Measurements from ENCODE around the gene FBLN2. TPM values are rescaled to one million over a fixed set of nuclear protein-coding genes. Genes with fewer than 3 reads are reported as not detected.

The FBLN2 gene
- polyA plus RNA-seq, 1 of the 3 experiments (the other 2 are of a cell fraction), result 5.2 TPM

- TF ChIP-seq RFX5 (IDR thresholded peaks at IDR 0.05; ENCODE audit: low read length) (no peak), YY1 (IDR thresholded peaks at IDR 0.05; ENCODE audit: low read depth) (no peak), USF2 (IDR thresholded peaks at IDR 0.05; ENCODE audit: borderline replicate concordance, low read depth, low read length) (no peak), SIN3A (IDR thresholded peaks at IDR 0.05; ENCODE audit: borderline replicate concordance, low read depth, low read length) (no peak), MEF2A (IDR thresholded peaks at IDR 0.05; ENCODE audit: borderline replicate concordance, low read depth) (no peak)
Observed at GRCh38 chr3:13540297-13540995, 8.5 kb upstream of the FBLN2 start (continued).

- H3K79me2 ChIP-seq (ENCODE audit: insufficient read depth), result no peaks in the 10 kb centered on the region
- DNase-seq, result no peak
- H3K27ac ChIP-seq (ENCODE audit: low read depth in 2 of 2, low read length in 1 of 2), result no peak overlapping the region
- H3K27me3 ChIP-seq (ENCODE audit: insufficient read depth), result no peaks in the 10 kb centered on the region
- H3K9ac ChIP-seq, result no peak overlapping the region
- TF ChIP-seq CTCF (IDR thresholded peaks at IDR 0.05) (no peak), IRF3 (IDR thresholded peaks at IDR 0.05; ENCODE audit: low read depth, low read length) (no peak), POLR2AphosphoS5 (IDR thresholded peaks at IDR 0.05; ENCODE audit: low read depth, low read length) (no peak), CHD2 (IDR thresholded peaks at IDR 0.05; ENCODE audit: low read length, partially characterized antibody) (no peak), NRF1 (IDR thresholded peaks at IDR 0.05; ENCODE audit: low read depth, low read length) (no peak), NFIC (IDR thresholded peaks at IDR 0.05; ENCODE audit: borderline replicate concordance) (no peak), FOXM1 (IDR thresholded peaks at IDR 0.05; ENCODE audit: low read depth) (no peak), ZBTB33 (IDR thresholded peaks at IDR 0.05; ENCODE audit: borderline replicate concordance, low read depth) (no peak), RFX5 (IDR thresholded peaks at IDR 0.05; ENCODE audit: low read length) (no peak), GATA2 (CRISPR knock-in tag; IDR thresholded peaks at IDR 0.05) (no peak), FOSL2 (IDR thresholded peaks at IDR 0.05; ENCODE audit: borderline replicate concordance, low read depth) (no peak)
- no peaks in the 10 kb centered on the region for H3K9me3 ChIP-seq
- H3K4me3 ChIP-seq (ENCODE audit: low read depth in 2 of 2, low read length in 1 of 2), result no peak overlapping the region
- peaks cover 3% of the 10 kb centered on the region for H3F3A ChIP-seq (replicated peaks; ENCODE audit: insufficient read depth)
- H2AFZ ChIP-seq (ENCODE audit: low read depth), result no peak overlapping the region
- no peaks in the 10 kb centered on the region for H3K36me3 ChIP-seq (replicated peaks in 1 of 2; ENCODE audit: control insufficient read depth in 1 of 2, insufficient read depth in 2 of 2, low read length in 1 of 2)
- CTCF ChIA-PET, result no interaction called here
- POLR2A ChIA-PET, result no interaction called here
- no peaks in the 10 kb centered on the region for H3K9me2 ChIP-seq
- H4K20me1 ChIP-seq (ENCODE audit: insufficient read depth), result no peaks in the 10 kb centered on the region
- no peak overlapping the region for H3K4me2 ChIP-seq
- WGBS (ENCODE audit: low lambda C conversion rate), result 65% methylated on average over 3 of the region's 3 CpGs
- peaks cover 0 to 6% of the 10 kb centered on the region in 2 experiments; a peak in 1 of 4 replicates for H3K4me1 ChIP-seq (ENCODE audit: control insufficient read depth in 1 of 2, insufficient read depth in 2 of 2, low read depth in 1 of 2, low read length in 1 of 2)
Observed at GRCh38 chr3:13541691-13542090, 7.2 kb upstream of the FBLN2 start.

All from SK-N-SH (cell line).